Endothelial cell (in vitro differentiated cells): Measurements from ENCODE around the gene BAZ2A. TPM values are rescaled to one million over a fixed set of nuclear protein-coding genes. Genes with fewer than 3 reads are reported as not detected.

Experiments
- DNase-seq: peaks from one replicate; pipeline ENCODE4 v3.0.0; 2021; ENCODE audit warnings: low spot score
- H3K27ac Mint-ChIP-seq: one replicate; pipeline ENCODE4 v1.8.0; 2021; ENCODE audit warnings: mixed read lengths, inconsistent platforms; ENCODE audit not compliant: unreplicated experiment
- H3K27me3 Mint-ChIP-seq: one replicate; pipeline ENCODE4 v1.8.0; 2021; ENCODE audit warnings: mild to moderate bottlenecking, moderate library complexity, mixed read lengths, inconsistent platforms; ENCODE audit not compliant: unreplicated experiment
- H3K36me3 Mint-ChIP-seq: one replicate; pipeline ENCODE4 v1.8.0; 2021; ENCODE audit warnings: mild to moderate bottlenecking, low read depth, mixed read lengths, inconsistent platforms; ENCODE audit not compliant: unreplicated experiment
- H3K4me1 Mint-ChIP-seq: one replicate; pipeline ENCODE4 v1.8.0; 2021; ENCODE audit warnings: mild to moderate bottlenecking, mixed read lengths, inconsistent platforms; ENCODE audit not compliant: unreplicated experiment
- H3K4me3 Mint-ChIP-seq: one replicate; pipeline ENCODE4 v1.8.0; 2021; ENCODE audit warnings: mild to moderate bottlenecking, mixed read lengths, inconsistent platforms; ENCODE audit not compliant: unreplicated experiment
- H3K9me3 Mint-ChIP-seq: one replicate; pipeline ENCODE4 v1.8.0; 2021; ENCODE audit warnings: mixed read lengths, inconsistent platforms; ENCODE audit not compliant: unreplicated experiment
- CTCF ChIP-seq: fragments of 200-600 bp; sonication (generic); IDR thresholded peaks from one replicate; pipeline ENCODE4 v1.5.0; 2021; ENCODE audit warnings: antibody characterized with exemption; ENCODE audit not compliant: unreplicated experiment
- total RNA-seq: library from RNA; stranded (reverse); fragmentation: NEBNext Ultra II Directional; extraction: Animal tissue kit (Norgen Biotek cat#: 25700); gene quantifications from one replicate; pipeline ENCODE4 v1.2.1, GENCODE V29; 2021; ENCODE audit not compliant: unreplicated experiment

BAZ2A gene
- total RNA-seq, 1 donor from 2014 or later = 165 TPM

- peaks cover 50% of the 10 kb centered on the region for H3K4me1 Mint-ChIP-seq
- H3K36me3 Mint-ChIP-seq = peaks cover 19% of the 10 kb centered on the region
- peak overlapping the region; percentile 86 for H3K4me3 Mint-ChIP-seq
- H3K9me3 Mint-ChIP-seq = no peaks in the 10 kb centered on the region
- H3K27me3 Mint-ChIP-seq = peaks cover 13% of the 10 kb centered on the region
- no peak for TF ChIP-seq CTCF
- peak overlapping the region; percentile 99 for H3K27ac Mint-ChIP-seq
- peak; percentile 72 for DNase-seq
These were observed 64.5 kb downstream of the BAZ2A start for GRCh38 chr12:56565510-56566101.

- peaks cover 2% of the 10 kb centered on the region for H3K36me3 Mint-ChIP-seq
- peaks cover 3% of the 10 kb centered on the region for H3K27me3 Mint-ChIP-seq
- TF ChIP-seq CTCF = no peak
- no peaks in the 10 kb centered on the region for H3K9me3 Mint-ChIP-seq
- H3K4me1 Mint-ChIP-seq = no peaks in the 10 kb centered on the region
- no peak overlapping the region for H3K4me3 Mint-ChIP-seq
- no peak for DNase-seq
- no peak overlapping the region for H3K27ac Mint-ChIP-seq
These were observed 79.1 kb downstream of the BAZ2A start for GRCh38 chr12:56551070-56551469.

- peaks cover 7% of the 10 kb centered on the region for H3K36me3 Mint-ChIP-seq
- no peak for TF ChIP-seq CTCF
- peaks cover 2% of the 10 kb centered on the region for H3K27me3 Mint-ChIP-seq
- no peak for DNase-seq
- H3K4me1 Mint-ChIP-seq = no peaks in the 10 kb centered on the region
- H3K9me3 Mint-ChIP-seq = no peaks in the 10 kb centered on the region
- H3K4me3 Mint-ChIP-seq = no peak overlapping the region
- H3K27ac Mint-ChIP-seq = no peak overlapping the region
These were observed 83.4 kb downstream of the BAZ2A start for GRCh38 chr12:56546680-56547079.

Other genes starting within 250 kb of the BAZ2A start
- 34.2 TPM for gene TIMELESS, start 180.9 kb downstream of the BAZ2A start, total RNA-seq
- 0.10 TPM for gene MIP, start 175.7 kb downstream of the BAZ2A start, total RNA-seq
- 2.0 TPM for gene SPRYD4, start 161.7 kb downstream of the BAZ2A start, total RNA-seq
- 0.21 TPM for gene GLS2, start 142.2 kb downstream of the BAZ2A start, total RNA-seq
- 122 TPM for gene RBMS2, start 108.5 kb downstream of the BAZ2A start, total RNA-seq
- gene ATP5F1B, start 15.7 kb upstream of the BAZ2A start, total RNA-seq = 519 TPM
- gene PTGES3, start 58.0 kb upstream of the BAZ2A start, total RNA-seq = 165 TPM
- 687 TPM for gene NACA, start 95.0 kb upstream of the BAZ2A start, total RNA-seq
- gene PRIM1, start 122.0 kb upstream of the BAZ2A start, total RNA-seq = 11.2 TPM
- gene HSD17B6, start 133.0 kb upstream of the BAZ2A start, total RNA-seq = 1.8 TPM